K562 (cell line): ENCODE results near the gene FBXO22. TPM values are rescaled to one million over a fixed set of nuclear protein-coding genes. Genes with fewer than 3 reads are reported as not detected.
A peak's percentile ranks its signal among the peaks of the same experiment; 100 is the strongest.

ENCODE experiments used
- DMBX1 ChIP-seq: fragments of 250-450 bp; sonication (Bioruptor Pico); IDR thresholded peaks from 2 replicates; pipeline ENCODE4 v1.8.0; 2022; ENCODE audit warnings: inconsistent platforms, mild to moderate bottlenecking, moderate library complexity, borderline replicate concordance
- ESRRB ChIP-seq: fragments of 250-450 bp; sonication (Bioruptor Pico); IDR thresholded peaks from 2 replicates; pipeline ENCODE4 v1.5.0; 2020; ENCODE audit warnings: mild to moderate bottlenecking, moderate library complexity, borderline replicate concordance
- FOXK2 ChIP-seq, 2 experiments: fragments of 450-650 bp; IDR thresholded peaks in 1 of 2; conservative IDR thresholded peaks in 1 of 2; 2 replicates each; pipeline ENCODE4 v1.6.1; 2016; ENCODE audit warnings: low read depth in 2 of 2, mild to moderate bottlenecking in 1 of 2
- LCOR ChIP-seq: sonication (generic); formaldehyde crosslinking; IDR thresholded peaks from 2 replicates; pipeline ENCODE4 v1.8.0; 2022; ENCODE audit warnings: mild to moderate bottlenecking, missing genetic modification reagents
- MYC ChIP-seq, 2 experiments: fragments of 250-450 bp in 1 of 2; sonication (Bioruptor Pico) in 1 of 2; IDR thresholded peaks; 2 replicates each; pipeline versions ENCODE4 v1.5.1 to v1.6.1; 2012 to 2021; ENCODE audit warnings: low read depth in 2 of 2, borderline replicate concordance in 1 of 2, improper control_type of control experiment in 1 of 2, low read length in 1 of 2, mild to moderate bottlenecking in 1 of 2, moderate library complexity in 1 of 2
- NBN ChIP-seq: fragments of 450-650 bp; IDR thresholded peaks from 2 replicates; pipeline ENCODE4 v1.6.1; 2016; ENCODE audit warnings: low read depth, mild to moderate bottlenecking
- NCOR1 ChIP-seq: fragments of 450-650 bp; IDR thresholded peaks from 2 replicates; pipeline ENCODE4 v1.6.1; 2016; ENCODE audit warnings: mild to moderate bottlenecking, moderate library complexity
- OTX1 ChIP-seq: fragments of 450-650 bp; formaldehyde crosslinking; IDR thresholded peaks from 2 replicates; pipeline ENCODE4 v1.4.0; 2022; ENCODE audit warnings: mild to moderate bottlenecking
- PRPF4 ChIP-seq: fragments of 200-400 bp; formaldehyde crosslinking; IDR thresholded peaks from one replicate; pipeline ENCODE4 v1.6.1; 2017; ENCODE audit warnings: low read length, low read depth, mild to moderate bottlenecking; ENCODE audit not compliant: insufficient read depth, poor library complexity, severe bottlenecking
- RBM14 ChIP-seq: fragments of 200-400 bp; formaldehyde crosslinking; IDR thresholded peaks from 2 replicates; pipeline ENCODE4 v1.6.1; 2018; ENCODE audit warnings: low read depth, mild to moderate bottlenecking, low read length, moderate library complexity, borderline replicate concordance; ENCODE audit not compliant: insufficient read depth
- SPI1 ChIP-seq: IDR thresholded peaks from 2 replicates; pipeline ENCODE4 v1.6.1; 2011; ENCODE audit warnings: low read depth, low read length, control low read depth, borderline replicate concordance
- TRIM24 ChIP-seq, 2 experiments: fragments of 450-650 bp; IDR thresholded peaks; 2 replicates each; pipeline ENCODE4 v1.6.1; 2016
- WHSC1 ChIP-seq: IDR thresholded peaks from one replicate; pipeline ENCODE4 v1.6.1; 2012; ENCODE audit warnings: low read length, control low read depth, inconsistent platforms
- ZFPM2 ChIP-seq: fragments of 250-450 bp; sonication (Bioruptor Pico); IDR thresholded peaks from 2 replicates; pipeline ENCODE4 v1.5.1; 2022; ENCODE audit warnings: mild to moderate bottlenecking
- ZNF121 ChIP-seq: sonication (generic); formaldehyde crosslinking; conservative IDR thresholded peaks from 2 replicates; pipeline ENCODE4 v1.8.0; 2022; ENCODE audit warnings: missing genetic modification reagents
- ZNF133 ChIP-seq: fragments of 250-450 bp; sonication (Bioruptor Pico); IDR thresholded peaks from 2 replicates; pipeline ENCODE4 v1.4.0; 2020; ENCODE audit warnings: mild to moderate bottlenecking
- ZNF253 ChIP-seq: fragments of 250-450 bp; sonication (Bioruptor Pico); conservative IDR thresholded peaks from 2 replicates; pipeline ENCODE4 v1.6.1; 2021; ENCODE audit warnings: mild to moderate bottlenecking
- ZNF695 ChIP-seq: fragments of 450-650 bp; formaldehyde crosslinking; IDR thresholded peaks from 2 replicates; pipeline ENCODE4 v1.4.0; 2020; ENCODE audit warnings: mild to moderate bottlenecking, moderate library complexity
- polyA plus RNA-seq, 8 experiments: library from polyadenylated mRNA; depleted of rRNA in 4 of 8; stranded (reverse) in 5 of 8; unstranded in 3 of 8; fragments of >200 nt; fragmentation: Nextera tagmentation in 2 of 8; fragmentation: Illumina TruSeq in 1 of 8; extraction: Ambion mirVana in 2 of 8; extraction: Trizol in 1 of 8; gene quantifications; 2 replicates each; pipeline versions ENCODE4 v1.2.1 to v1.2.3, GENCODE V29; 2011 to 2014; ENCODE audit warnings: inconsistent platforms in 1 of 8, missing spikeins in 1 of 8
- total RNA-seq, 7 experiments: library from RNA; depleted of rRNA in 6 of 7; stranded (reverse); fragments of >200 nt in 6 of 7; fragmentation: Illumina TruSeq in 2 of 7; extraction: Trizol in 2 of 7; gene quantifications; 2 replicates each; pipeline versions ENCODE4 v1.2.1 to v1.2.3, GENCODE V29; 2011 to 2021; ENCODE audit warnings: low replicate concordance in 1 of 7
- TF ChIP-seq, protein P1 (sequence below): sonication (generic); formaldehyde crosslinking; IDR thresholded peaks from 2 replicates; pipeline ENCODE4 v1.8.0; 2022; ENCODE audit warnings: mild to moderate bottlenecking, missing genetic modification reagents
- TF ChIP-seq, protein P2 (sequence below): fragments of 450-650 bp; IDR thresholded peaks from one replicate; pipeline ENCODE4 v1.6.1; 2018; ENCODE audit warnings: mild to moderate bottlenecking, moderate library complexity; ENCODE audit not compliant: partially characterized antibody
- TF ChIP-seq, protein P3 (sequence below): fragments of 450-650 bp; formaldehyde crosslinking; IDR thresholded peaks from 2 replicates; pipeline ENCODE4 v1.4.0; 2020; ENCODE audit warnings: mild to moderate bottlenecking, moderate library complexity
- TF ChIP-seq, protein P4 (sequence below): fragments of 250-450 bp; sonication (Bioruptor Pico); IDR thresholded peaks from 2 replicates; pipeline ENCODE4 v1.4.0; 2020; ENCODE audit warnings: mild to moderate bottlenecking

Gene FBXO22
- total and polyA plus RNA-seq, 9 of the 15 experiments (the other 6 are each of a cell fraction or from before 2014, with no cell fraction given) = 24.4 to 99.4 (median 66.5) TPM

DNA sequence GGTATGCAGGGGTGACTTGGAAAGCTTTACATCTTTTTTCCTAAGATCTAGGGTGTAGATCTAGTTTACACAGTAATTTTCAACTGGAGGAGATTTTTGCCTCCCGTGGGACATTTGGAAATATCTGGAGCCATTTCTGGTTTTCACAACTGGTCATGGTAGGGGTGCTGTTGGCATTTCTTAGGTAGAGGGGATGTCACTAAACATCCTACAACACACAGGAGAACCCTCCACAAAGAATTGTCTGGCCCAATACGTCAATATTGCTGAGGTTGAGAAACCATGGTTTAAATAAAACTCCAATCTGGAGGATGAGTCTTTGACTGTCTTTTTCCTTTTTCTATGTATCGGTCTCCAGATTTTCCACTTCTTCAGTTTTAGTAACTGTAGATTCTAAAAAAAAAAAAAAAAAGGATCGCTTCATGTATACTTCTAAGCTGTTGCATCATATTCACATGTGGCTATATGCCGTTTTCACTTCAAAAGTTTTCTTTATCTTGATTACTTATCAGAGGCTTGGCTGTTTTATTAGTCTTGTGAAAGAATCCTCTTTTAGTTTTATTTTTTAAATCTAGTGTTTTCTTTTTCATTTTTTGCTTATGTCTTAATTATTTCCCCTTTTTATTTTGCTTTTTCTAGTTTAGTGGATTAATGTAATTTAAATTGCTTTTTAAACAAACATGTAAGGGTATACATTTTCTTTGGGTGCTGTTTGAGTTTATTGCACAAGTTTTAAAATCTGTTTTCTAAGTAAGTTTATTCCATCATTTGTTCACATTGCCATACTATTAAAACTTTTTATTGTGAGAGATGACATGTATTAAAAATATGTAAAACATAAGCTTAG lies 39.2 kb upstream of the FBXO22 start (continued):
- TF ChIP-seq, protein P1, sequence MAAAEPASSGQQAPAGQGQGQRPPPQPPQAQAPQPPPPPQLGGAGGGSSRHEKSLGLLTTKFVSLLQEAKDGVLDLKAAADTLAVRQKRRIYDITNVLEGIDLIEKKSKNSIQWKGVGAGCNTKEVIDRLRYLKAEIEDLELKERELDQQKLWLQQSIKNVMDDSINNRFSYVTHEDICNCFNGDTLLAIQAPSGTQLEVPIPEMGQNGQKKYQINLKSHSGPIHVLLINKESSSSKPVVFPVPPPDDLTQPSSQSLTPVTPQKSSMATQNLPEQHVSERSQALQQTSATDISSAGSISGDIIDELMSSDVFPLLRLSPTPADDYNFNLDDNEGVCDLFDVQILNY (CRISPR knock-in tag) = no peak
- TF ChIP-seq ZNF121 (CRISPR knock-in tag) = no peak
- no peak for TF ChIP-seq ESRRB (CRISPR knock-in tag)
- 0 out of 4 replicates have a peak, but pooled peaks have one; percentile 27 to 47 for TF ChIP-seq TRIM24 (IDR thresholded peaks at IDR 0.05)
- no peak for TF ChIP-seq LCOR
- TF ChIP-seq ZNF695 (CRISPR knock-in tag) = no peak
- no peak for TF ChIP-seq RBM14
- TF ChIP-seq FOXK2 (conservative IDR thresholded peaks at IDR 0.05 in 1 of 2, IDR thresholded peaks at IDR 0.05 in 1 of 2; ENCODE audit: low read depth in 2 of 2) = peak in 1 of 2 experiments; percentile 43; a peak in 1 of 4 replicates
- TF ChIP-seq SPI1 = no peak
- TF ChIP-seq, protein P2, sequence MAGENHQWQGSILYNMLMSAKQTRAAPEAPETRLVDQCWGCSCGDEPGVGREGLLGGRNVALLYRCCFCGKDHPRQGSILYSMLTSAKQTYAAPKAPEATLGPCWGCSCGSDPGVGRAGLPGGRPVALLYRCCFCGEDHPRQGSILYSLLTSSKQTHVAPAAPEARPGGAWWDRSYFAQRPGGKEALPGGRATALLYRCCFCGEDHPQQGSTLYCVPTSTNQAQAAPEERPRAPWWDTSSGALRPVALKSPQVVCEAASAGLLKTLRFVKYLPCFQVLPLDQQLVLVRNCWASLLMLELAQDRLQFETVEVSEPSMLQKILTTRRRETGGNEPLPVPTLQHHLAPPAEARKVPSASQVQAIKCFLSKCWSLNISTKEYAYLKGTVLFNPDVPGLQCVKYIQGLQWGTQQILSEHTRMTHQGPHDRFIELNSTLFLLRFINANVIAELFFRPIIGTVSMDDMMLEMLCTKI = no peak
- TF ChIP-seq ZFPM2 (CRISPR knock-in tag) = no peak
- TF ChIP-seq, protein P3, sequence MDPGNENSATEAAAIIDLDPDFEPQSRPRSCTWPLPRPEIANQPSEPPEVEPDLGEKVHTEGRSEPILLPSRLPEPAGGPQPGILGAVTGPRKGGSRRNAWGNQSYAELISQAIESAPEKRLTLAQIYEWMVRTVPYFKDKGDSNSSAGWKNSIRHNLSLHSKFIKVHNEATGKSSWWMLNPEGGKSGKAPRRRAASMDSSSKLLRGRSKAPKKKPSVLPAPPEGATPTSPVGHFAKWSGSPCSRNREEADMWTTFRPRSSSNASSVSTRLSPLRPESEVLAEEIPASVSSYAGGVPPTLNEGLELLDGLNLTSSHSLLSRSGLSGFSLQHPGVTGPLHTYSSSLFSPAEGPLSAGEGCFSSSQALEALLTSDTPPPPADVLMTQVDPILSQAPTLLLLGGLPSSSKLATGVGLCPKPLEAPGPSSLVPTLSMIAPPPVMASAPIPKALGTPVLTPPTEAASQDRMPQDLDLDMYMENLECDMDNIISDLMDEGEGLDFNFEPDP (CRISPR knock-in tag) = no peak
- no peak for TF ChIP-seq OTX1 (CRISPR knock-in tag)
- peak; percentile 98 for TF ChIP-seq MYC (IDR thresholded peaks at IDR 0.05; ENCODE audit: low read depth, low read length)
- TF ChIP-seq MYC (CRISPR knock-in tag; IDR thresholded peaks at IDR 0.05; ENCODE audit: borderline replicate concordance, low read depth) = no peak
- TF ChIP-seq NBN = peak; percentile 49; the same call in 1 of the 2 replicates
- no peak for TF ChIP-seq NCOR1
- no peak for TF ChIP-seq WHSC1
- no peak for TF ChIP-seq PRPF4
- TF ChIP-seq, protein P4, sequence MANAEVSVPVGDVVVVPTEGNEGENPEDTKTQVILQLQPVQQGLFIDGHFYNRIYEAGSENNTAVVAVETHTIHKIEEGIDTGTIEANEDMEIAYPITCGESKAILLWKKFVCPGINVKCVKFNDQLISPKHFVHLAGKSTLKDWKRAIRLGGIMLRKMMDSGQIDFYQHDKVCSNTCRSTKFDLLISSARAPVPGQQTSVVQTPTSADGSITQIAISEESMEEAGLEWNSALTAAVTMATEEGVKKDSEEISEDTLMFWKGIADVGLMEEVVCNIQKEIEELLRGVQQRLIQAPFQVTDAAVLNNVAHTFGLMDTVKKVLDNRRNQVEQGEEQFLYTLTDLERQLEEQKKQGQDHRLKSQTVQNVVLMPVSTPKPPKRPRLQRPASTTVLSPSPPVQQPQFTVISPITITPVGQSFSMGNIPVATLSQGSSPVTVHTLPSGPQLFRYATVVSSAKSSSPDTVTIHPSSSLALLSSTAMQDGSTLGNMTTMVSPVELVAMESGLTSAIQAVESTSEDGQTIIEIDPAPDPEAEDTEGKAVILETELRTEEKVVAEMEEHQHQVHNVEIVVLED (CRISPR knock-in tag) = no peak
- TF ChIP-seq ZNF253 (CRISPR knock-in tag) = no peak
- TF ChIP-seq DMBX1 (CRISPR knock-in tag) = 0 out of 2 replicates have a peak, but pooled peaks have one; percentile 39
- TF ChIP-seq ZNF133 (CRISPR knock-in tag) = no peak
